HUES6 (cell line): Measurements from ENCODE around the gene ANKH.

ENCODE experiments used
- H3K27ac ChIP-seq: 2 replicates; pipeline ENCODE4 v1.7.0; 2013; ENCODE audit warnings: low read depth, mild to moderate bottlenecking, low read length, inconsistent platforms
- H3K27me3 ChIP-seq: 2 replicates; pipeline ENCODE4 v1.6.1; 2013; ENCODE audit warnings: low read length; ENCODE audit not compliant: control insufficient read depth, insufficient read depth
- H3K36me3 ChIP-seq: 2 replicates; pipeline ENCODE4 v1.6.1; 2013; ENCODE audit warnings: low read length; ENCODE audit not compliant: control insufficient read depth, insufficient read depth
- H3K4me1 ChIP-seq: 2 replicates; pipeline ENCODE4 v1.6.1; 2013; ENCODE audit warnings: low read length; ENCODE audit not compliant: control insufficient read depth, insufficient read depth
- H3K4me3 ChIP-seq: 2 replicates; pipeline ENCODE4 v1.5.1; 2013; ENCODE audit warnings: low read depth, low read length
- H3K9ac ChIP-seq: one replicate; pipeline ENCODE4 v1.6.1; 2013; ENCODE audit warnings: mild to moderate bottlenecking, low read length
- H3K9me3 ChIP-seq: 2 replicates; pipeline ENCODE4 v1.6.1; 2013; ENCODE audit warnings: low read depth, low read length; ENCODE audit not compliant: control insufficient read depth, insufficient read depth

ANKH gene

DNA sequence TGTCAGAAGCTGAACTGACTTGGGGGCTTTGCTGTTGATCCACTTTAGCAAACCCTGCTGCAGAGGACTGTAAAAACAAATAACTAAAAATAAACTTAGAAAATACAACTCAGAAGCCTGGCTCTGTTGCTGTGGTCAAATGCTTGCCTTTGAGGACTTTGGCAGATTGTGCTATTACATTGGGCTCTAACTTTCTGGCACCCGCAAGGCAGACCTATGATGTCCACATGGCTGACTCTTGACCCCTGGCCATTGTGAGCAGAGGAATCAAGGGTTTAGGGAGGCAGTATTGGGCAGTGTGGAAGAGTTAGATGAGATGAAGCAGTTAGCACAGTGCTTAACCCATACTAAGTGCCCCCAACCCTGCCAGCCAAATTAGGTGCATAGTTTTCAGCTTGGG, 173.1 kb downstream of the ANKH start:
- Histone ChIP-seq H3K27ac (no peak overlapping the region), H3K9me3 (no peaks in the 10 kb centered on the region), H3K36me3 (peaks cover 34% of the 10 kb centered on the region), H3K4me3 (no peak overlapping the region), H3K4me1 (peaks cover 15% of the 10 kb centered on the region), H3K27me3 (no peaks in the 10 kb centered on the region), H3K9ac (no peak overlapping the region)

GRCh38 chr5:14696851-14697250, 174.7 kb downstream of the ANKH start:
- no peak overlapping the region for H3K9ac ChIP-seq
- H3K27ac ChIP-seq: peak overlapping the region; percentile 43; the same call in 1 of the 2 replicates
- H3K4me3 ChIP-seq: no peak overlapping the region
- no peaks in the 10 kb centered on the region for H3K27me3 ChIP-seq
- peaks cover 49% of the 10 kb centered on the region for H3K36me3 ChIP-seq
- H3K9me3 ChIP-seq: no peaks in the 10 kb centered on the region
- peaks cover 15% of the 10 kb centered on the region for H3K4me1 ChIP-seq

DNA sequence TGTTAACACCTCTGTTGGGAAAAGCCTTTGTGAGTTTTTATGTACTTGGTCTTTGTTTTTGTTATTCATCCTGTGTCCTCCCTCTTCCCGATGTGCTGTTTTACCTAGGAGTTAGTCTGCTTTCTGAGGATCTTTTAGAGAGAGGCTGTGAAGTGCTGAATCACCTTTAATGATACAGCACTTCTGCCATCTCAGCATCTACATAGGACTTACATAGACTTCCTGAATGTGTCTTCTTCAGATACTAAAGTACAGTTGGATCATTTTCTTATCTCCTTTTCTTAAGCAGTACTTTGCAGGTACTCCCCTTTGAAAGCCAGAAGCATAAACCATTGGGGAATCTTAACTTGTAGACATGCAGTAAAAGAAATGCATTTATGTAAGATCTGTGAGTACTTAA, 175.5 kb downstream of the ANKH start:
- H3K4me3 ChIP-seq: no peak overlapping the region
- H3K36me3 ChIP-seq: peaks cover 54% of the 10 kb centered on the region
- H3K27ac ChIP-seq: peak overlapping the region; percentile 43; the same call in 1 of the 2 replicates
- H3K9ac ChIP-seq: no peak overlapping the region
- peaks cover 15% of the 10 kb centered on the region for H3K4me1 ChIP-seq
- no peaks in the 10 kb centered on the region for H3K9me3 ChIP-seq
- H3K27me3 ChIP-seq: no peaks in the 10 kb centered on the region

GRCh38 chr5:14695152-14695551, 176.4 kb downstream of the ANKH start:
- Histone ChIP-seq H3K4me1 (peaks cover 15% of the 10 kb centered on the region), H3K36me3 (peaks cover 62% of the 10 kb centered on the region), H3K27ac (no peak overlapping the region), H3K9ac (no peak overlapping the region), H3K9me3 (peaks cover 4% of the 10 kb centered on the region; the same call in 1 of the 2 replicates), H3K27me3 (no peaks in the 10 kb centered on the region), H3K4me3 (no peak overlapping the region)

GRCh38 chr5:14693070-14693469, 178.5 kb downstream of the ANKH start:
- Histone ChIP-seq H3K9ac (no peak overlapping the region), H3K4me1 (peaks cover 15% of the 10 kb centered on the region), H3K36me3 (peaks cover 64% of the 10 kb centered on the region), H3K9me3 (peaks cover 6% of the 10 kb centered on the region; the same call in 1 of the 2 replicates), H3K27ac (no peak overlapping the region), H3K4me3 (no peak overlapping the region), H3K27me3 (no peaks in the 10 kb centered on the region)

DNA sequence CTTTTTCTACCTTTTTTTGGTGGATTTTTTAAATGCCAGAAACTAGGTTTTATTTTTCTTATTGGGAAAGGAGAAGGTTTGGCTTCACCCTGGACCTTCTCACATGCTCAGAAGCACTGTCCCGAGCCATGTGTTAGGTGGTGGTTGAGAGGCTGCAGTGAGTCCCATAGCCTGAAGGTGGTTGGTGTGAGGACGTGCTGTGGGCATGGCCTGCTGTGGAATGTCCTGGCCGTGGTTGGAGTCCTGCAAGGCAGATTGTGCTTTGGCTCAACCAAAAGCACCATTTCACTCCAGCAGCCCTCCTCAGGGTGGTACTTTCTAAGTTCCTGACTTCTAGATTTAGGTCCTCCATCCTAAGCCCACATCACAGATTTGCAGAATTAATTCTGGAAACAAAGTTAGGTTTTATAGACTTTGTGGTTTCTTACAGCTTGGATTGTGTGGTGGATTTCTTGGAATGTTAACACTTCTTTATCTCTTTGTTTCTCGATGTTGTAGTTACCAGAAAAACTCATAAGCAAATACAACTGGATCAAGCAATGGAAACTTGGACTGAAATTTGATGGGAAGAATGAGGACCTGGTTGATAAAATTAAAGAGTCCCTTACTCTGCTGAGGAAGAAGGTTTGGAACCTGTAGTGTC, 184.4 kb downstream of the ANKH start:
- Histone ChIP-seq H3K4me1 (peaks cover 3% of the 10 kb centered on the region), H3K36me3 (peaks cover 69% of the 10 kb centered on the region), H3K27me3 (no peaks in the 10 kb centered on the region), H3K4me3 (no peak overlapping the region), H3K9ac (no peak overlapping the region), H3K9me3 (peaks cover 6% of the 10 kb centered on the region; the same call in 1 of the 2 replicates), H3K27ac (no peak overlapping the region)

DNA sequence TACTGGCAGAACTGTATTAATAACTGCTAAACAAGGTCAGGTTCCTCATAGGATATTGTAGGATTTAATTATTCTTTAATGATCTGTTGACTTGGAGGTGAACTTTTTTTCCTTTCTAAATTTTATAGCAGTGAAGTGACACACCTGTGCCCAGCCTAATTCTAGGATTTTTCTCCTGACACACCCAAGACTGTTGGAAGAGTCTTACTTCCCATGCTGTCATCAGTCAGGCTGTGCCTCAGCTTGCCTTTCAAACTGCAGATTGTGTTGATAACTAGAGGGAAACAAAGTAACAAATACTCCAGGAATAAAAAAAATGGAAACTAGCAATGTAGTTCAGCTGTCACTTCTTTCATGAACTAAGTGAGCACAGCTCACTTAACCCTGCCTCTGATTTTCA, 185.1 kb downstream of the ANKH start:
- peaks cover 70% of the 10 kb centered on the region for H3K36me3 ChIP-seq
- no peak overlapping the region for H3K9ac ChIP-seq
- H3K27ac ChIP-seq: no peak overlapping the region
- no peak overlapping the region for H3K4me3 ChIP-seq
- H3K27me3 ChIP-seq: no peaks in the 10 kb centered on the region
- H3K9me3 ChIP-seq: peaks cover 6% of the 10 kb centered on the region; the same call in 1 of the 2 replicates
- H3K4me1 ChIP-seq: peaks cover 3% of the 10 kb centered on the region

GRCh38 chr5:14685757-14686156, 185.8 kb downstream of the ANKH start:
- peaks cover 3% of the 10 kb centered on the region for H3K4me1 ChIP-seq
- peaks cover 6% of the 10 kb centered on the region; the same call in 1 of the 2 replicates for H3K9me3 ChIP-seq
- no peak overlapping the region for H3K9ac ChIP-seq
- H3K27ac ChIP-seq: no peak overlapping the region
- H3K4me3 ChIP-seq: no peak overlapping the region
- no peaks in the 10 kb centered on the region for H3K27me3 ChIP-seq
- H3K36me3 ChIP-seq: peaks cover 68% of the 10 kb centered on the region

DNA sequence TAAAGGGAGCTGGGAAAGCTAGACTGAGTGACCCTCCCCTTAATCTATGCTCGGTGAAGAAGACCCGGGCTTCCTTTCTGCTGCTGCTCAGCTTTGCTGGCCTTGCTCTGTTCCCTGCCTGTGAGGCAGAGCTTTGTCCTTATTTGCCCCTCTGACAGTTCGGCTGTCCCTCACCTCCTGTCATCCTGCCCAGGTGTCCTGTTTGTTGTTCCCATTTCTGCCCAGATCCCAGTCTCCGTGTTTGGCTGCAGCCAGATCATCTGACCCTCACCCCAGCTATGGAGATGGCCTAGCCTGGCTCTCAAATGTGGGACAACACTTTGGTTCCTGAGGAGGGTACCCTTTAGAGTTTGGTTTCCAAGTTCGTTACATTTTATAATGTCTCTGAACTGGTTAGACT, 186.8 kb downstream of the ANKH start:
- Histone ChIP-seq H3K9me3 (no peaks in the 10 kb centered on the region), H3K4me1 (peaks cover 3% of the 10 kb centered on the region), H3K27me3 (no peaks in the 10 kb centered on the region), H3K4me3 (no peak overlapping the region), H3K9ac (no peak overlapping the region), H3K36me3 (peaks cover 65% of the 10 kb centered on the region), H3K27ac (no peak overlapping the region)

GRCh38 chr5:14683906-14684455, 187.6 kb downstream of the ANKH start:
- H3K27ac ChIP-seq: no peak overlapping the region
- peaks cover 3% of the 10 kb centered on the region for H3K4me1 ChIP-seq
- H3K9me3 ChIP-seq: no peaks in the 10 kb centered on the region
- H3K36me3 ChIP-seq: peaks cover 60% of the 10 kb centered on the region
- H3K27me3 ChIP-seq: no peaks in the 10 kb centered on the region
- H3K9ac ChIP-seq: no peak overlapping the region
- H3K4me3 ChIP-seq: no peak overlapping the region

DNA sequence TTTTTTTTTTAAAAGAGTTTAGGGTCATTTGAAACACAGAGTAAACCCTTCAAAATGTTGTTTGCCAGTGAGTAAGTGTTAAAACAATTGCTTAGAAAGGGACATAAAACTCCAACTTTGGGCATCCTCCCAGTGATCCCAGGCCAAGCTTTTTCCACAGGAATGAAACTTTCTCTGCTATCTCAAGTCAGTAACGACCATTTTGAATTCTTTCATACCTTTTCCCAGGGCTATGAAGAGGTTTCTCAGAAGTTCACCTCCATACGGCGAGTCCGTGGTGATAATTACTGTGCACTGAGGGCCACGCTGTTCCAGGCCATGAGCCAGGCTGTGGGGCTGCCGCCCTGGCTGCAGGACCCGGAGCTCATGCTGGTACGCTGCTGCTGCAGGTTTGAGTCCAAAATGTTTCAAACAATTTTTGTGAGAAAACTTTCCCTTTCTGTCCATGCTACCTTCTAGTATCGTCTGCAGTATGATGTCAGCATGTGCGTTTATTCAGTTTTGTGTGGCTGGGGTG, 190.3 kb downstream of the ANKH start:
- Histone ChIP-seq H3K9me3 (no peaks in the 10 kb centered on the region), H3K27me3 (no peaks in the 10 kb centered on the region), H3K27ac (no peak overlapping the region), H3K36me3 (peaks cover 45% of the 10 kb centered on the region), H3K4me3 (no peak overlapping the region), H3K9ac (no peak overlapping the region), H3K4me1 (peaks cover 3% of the 10 kb centered on the region)
